GM21390 (cell line): Measurements from ENCODE around the gene DPH7.
"Not testable (repeated sequence)": the region's sequence is repeated elsewhere in the genome, so short reads cannot be mapped to it uniquely, and the experiment has no call there.

ENCODE experiments used
- ATAC-seq: cut with Tn5 transposase; IDR thresholded peaks from one replicate; pipeline ENCODE4 v1.9.1; 2021; ENCODE audit not compliant: unreplicated experiment

The DPH7 gene

GRCh38 chr9:137521405-137521985 is 57.2 kb downstream of the DPH7 start:
- no peak for ATAC-seq

- no peak for ATAC-seq
These were observed 57.9 kb downstream of the DPH7 start for GRCh38 chr9:137520614-137521404.

DNA sequence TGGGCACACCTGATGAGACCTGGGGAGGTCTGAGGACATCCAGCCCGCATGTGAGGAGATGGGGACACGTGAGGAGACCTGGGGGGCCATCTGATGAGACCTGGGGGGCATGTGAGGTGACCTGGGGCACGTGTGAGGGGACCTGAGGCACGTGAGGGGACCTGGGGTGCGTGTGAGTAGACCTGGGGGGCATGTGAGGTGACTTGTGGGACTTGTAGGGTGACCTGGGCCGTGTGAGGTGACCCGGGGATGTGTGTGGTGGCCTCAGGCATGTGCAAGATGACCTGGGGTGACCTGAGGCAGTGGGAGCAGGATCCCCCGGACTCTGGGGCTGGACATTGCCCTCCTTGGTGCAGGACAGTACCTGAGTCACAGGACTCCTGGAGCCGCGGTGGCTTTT is 59.2 kb downstream of the DPH7 start:
- ATAC-seq = no peak

GRCh38 chr9:137518661-137519459 is 59.9 kb downstream of the DPH7 start:
- not testable (repeated sequence) for ATAC-seq

DNA sequence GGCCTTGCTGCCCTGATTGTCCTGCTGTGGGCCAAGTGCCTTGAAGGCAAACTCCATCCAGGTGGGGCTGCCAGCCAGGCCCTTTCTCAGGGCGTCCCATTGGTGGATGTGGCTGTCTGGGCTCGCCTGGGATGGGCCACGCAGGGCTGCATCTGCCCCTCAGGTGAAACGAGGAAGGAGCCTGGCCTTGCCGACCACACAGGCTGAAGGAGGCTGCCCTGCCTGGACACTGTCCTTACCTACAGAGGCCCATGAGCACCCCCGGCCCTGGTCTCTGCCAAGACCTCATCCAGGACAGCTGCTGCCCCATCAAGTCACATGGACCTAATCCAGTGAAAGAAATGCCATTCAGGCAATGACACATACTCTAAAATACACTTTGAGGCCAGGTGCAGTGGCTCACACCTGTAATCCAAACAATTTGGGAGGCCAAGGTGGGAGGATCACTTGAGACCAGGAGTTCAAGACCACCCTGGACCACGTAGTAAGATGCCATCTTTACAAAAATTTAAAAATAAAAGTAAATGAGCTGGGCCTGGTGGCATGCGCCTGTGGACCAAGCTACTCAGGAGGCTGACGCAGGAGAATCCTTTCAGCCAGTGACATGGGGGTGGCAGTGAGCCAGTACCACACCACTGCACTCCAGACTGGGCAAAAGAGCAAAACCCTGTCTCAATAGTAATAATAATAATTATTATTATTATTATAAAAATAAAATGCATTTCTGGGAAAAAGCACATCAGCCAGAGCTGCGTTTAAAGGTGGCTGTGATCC is 62.4 kb downstream of the DPH7 start:
- no peak for ATAC-seq

GRCh38 chr9:137515338-137515724 is 63.4 kb downstream of the DPH7 start:
- ATAC-seq = no peak

DNA sequence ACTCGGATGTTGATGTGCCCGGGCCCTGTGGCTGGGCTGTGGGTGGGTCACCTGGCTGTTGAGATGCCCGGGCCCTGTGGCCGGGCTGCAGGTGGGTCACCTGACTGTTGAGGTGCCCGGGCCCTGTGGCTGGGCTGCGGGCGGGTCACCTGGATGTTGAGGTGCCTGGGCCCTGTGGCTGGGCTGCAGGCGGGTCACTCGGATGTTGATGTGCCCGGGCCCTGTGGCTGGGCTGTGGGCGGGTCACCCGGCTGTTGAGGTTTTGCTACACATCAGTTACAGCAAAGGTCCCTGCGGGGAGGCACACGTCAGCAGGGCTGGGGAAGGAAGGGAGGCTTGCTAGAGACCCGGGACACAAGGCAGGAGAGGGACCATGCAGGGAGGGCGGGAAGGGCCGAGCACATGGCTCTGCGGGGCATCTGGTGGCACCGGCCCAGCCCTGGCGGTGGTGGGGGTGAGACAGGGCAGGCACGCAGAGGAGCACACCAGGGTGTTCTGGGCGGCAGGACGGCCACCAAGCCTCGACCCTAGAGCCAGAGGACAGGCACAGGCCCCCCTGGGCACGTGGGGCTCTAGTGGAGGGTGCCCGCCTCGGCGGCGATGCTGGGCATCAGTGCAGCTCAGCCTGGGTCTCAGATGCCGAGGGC is 63.9 kb downstream of the DPH7 start:
- no peak for ATAC-seq

GRCh38 chr9:137513801-137514570 is 64.7 kb downstream of the DPH7 start:
- ATAC-seq = not testable (repeated sequence)

- ATAC-seq = not testable (repeated sequence)
These were observed 65.6 kb downstream of the DPH7 start for GRCh38 chr9:137513136-137513535.

DNA sequence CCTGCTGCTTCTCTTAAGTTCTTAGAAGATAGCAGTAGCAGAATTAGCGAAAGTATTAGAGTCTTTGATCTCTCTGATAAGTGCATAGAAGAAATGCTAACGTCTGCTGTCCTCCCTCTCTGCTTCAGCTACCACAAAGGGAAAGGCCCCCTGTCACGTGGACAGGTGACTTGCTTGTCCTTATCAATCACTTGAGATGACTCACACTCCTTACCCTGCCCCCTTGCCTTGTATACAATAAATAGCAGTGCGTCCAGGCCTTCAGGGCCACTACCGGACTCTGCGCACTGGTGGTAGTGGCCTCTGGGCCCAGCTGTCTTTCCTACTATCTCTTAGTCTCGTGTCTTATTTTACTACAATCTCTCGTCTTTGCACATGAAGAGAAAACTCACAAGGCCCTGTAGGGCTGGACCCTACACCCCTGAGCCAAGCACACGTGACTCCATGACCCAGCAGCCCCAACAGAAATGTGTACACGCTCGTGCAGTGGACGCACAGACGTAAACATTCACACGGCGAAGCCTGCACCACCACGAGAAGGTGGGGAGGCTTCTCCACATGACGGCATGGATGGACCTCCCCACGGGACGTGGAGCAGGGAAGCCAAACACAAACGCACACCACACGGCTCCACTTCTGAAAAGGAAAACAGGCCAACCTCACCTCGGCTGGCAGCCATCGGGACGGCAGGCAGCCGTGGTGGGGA is 66.8 kb downstream of the DPH7 start:
- ATAC-seq = no peak

GRCh38 chr9:137511126-137511525 is 67.6 kb downstream of the DPH7 start:
- ATAC-seq = not testable (repeated sequence)

DNA sequence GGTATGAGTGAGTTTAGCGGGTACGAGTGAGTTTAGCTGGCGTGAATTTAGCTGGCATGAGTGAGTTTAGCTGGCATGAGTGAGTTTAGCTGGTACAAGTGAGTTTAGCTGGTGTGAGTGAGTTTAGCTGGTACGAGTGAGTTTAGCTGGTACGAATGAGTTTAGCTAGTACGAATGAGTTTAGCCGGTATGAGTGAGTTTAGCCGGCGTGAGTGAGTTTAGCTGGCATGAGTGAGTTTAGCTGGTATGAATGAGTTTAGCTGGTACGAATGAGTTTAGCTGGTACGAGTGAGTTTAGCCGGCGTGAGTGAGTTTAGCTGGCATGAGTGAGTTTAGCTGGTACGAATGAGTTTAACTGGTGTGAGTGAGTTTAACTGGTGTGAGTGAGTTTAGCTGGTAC is 69.5 kb downstream of the DPH7 start:
- no peak for ATAC-seq

DNA sequence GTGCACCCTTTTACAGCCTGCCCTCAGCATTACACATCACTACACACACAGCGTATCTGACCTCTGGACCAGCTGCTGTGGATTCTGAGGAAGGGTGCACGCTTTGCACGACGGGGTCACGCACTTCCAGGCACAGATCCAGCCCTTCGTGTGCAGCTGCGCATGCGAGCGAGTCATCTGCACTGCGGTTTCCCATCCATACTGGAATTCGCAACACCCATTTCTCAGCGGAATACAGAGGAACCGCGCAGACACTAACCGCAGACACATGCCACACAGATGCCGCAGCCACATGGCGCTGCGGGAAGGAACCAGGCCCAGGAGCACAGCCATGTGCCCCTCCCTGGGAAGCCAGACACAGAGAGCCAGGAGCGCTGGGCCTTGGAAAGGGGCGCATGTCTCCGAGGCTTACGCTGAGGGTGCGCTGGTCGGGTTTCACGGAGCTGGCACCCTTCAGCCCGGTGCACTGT is 72.0 kb downstream of the DPH7 start:
- ATAC-seq = no peak

DNA sequence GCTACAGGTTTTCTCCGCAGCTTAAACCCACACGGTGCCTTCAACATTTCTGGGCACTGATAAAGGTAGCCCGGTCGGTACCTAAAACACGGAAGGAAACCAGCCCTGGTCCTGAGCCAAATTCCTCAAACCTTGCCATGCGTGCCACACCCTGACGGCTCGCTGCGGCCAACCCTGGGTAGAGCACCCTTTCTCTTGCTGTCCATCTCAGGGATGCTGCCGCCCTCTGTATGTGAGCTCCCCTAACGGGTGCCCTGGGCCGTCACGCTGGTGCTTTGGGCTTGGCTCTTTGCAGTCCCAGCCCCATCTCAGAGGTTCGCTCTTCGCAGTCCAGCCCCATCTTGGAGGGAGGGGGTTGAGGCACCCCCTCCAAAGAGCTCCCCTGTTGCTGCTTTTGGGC is 72.5 kb downstream of the DPH7 start:
- no peak for ATAC-seq

DNA sequence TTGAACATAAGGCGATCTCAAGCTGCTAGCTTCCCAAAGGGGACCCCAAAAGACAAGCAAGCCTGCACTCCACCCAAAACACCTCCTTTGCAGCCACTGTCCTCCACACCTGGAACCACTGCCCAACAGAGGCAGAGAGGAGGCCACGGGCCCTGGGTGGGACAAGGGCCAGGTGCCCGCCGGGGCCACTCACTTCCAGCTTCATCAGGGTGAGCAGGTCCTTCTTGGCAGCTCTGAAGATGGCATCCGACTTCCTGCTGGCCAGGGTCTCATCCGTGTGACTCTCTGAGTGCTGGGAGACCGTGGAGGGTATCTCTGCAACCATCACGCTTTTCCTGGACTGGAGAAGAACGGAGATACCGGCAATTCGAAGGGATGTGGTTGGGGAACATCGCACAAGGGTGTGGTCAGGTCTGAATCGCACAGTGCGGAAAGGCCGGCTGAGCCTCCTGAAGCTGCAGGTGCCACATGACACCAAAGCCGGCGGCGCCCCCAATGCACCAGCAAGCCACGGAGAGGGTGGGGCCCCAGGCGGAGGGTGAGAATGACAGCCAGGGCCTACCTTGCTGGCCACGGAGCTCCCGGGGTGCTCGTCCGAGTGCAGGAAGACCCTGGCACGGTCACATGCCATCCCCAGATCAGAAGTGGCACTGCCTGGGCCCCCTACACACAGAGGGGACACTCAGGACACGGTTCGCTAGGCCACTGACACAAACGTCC is 73.1 kb downstream of the DPH7 start:
- ATAC-seq = no peak
